ENCODE data around the gene CNTNAP2. TPM values are rescaled to one million over a fixed set of nuclear protein-coding genes. Genes with fewer than 3 reads are reported as not detected.

Gene CNTNAP2
- total RNA-seq, 2 experiments from 2014 or later = not detected

DNA sequence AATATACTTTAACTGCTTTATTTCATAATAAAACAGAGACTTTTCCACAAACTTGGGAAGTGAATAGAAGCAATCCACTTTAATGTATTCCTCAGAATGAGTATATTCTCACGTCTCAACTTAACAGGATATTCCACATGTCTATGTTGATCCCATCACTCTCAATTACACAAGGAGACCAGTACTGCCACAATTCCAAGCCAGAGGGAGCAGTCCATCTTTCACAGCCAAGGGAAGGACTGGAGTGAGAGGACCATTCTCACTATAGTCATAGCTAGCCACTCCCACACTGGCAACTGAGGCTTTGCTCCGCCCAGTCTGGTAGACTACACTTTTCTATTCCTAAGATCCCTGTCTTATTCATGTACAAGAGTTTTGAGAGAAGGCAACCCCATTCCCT, 553.9 kb downstream of the CNTNAP2 start:
- no peaks in the 10 kb centered on the region for H3K4me1 ChIP-seq (ENCODE audit: insufficient read depth, low read length)
- H3K27me3 ChIP-seq (ENCODE audit: control insufficient read depth in 1 of 2, insufficient read depth in 2 of 2, low read length in 2 of 2) = no peaks in the 10 kb centered on the region
- no peak overlapping the region for H3K27ac Mint-ChIP-seq
- no peaks in the 10 kb centered on the region for H3K4me1 Mint-ChIP-seq (ENCODE audit: low read depth)
- no peak overlapping the region for H3K4me3 Mint-ChIP-seq
- CTCF ChIA-PET = no interaction called here
- no peaks in the 10 kb centered on the region for H3K36me3 ChIP-seq (ENCODE audit: insufficient read depth, low read length)
- POLR2A ChIA-PET = no interaction called here
- TF ChIP-seq CTCF (IDR thresholded peaks at IDR 0.05) = no peak
- H3K27ac ChIP-seq (ENCODE audit: low read depth in 1 of 2, low read length in 2 of 2) = no peak overlapping the region
- no peak overlapping the region for H3K4me3 ChIP-seq (ENCODE audit: low read length)
- no peaks in the 10 kb centered on the region for H3K9me3 ChIP-seq (ENCODE audit: control insufficient read depth in 1 of 2, insufficient read depth in 1 of 2, low read length in 2 of 2)
- peaks cover 12% of the 10 kb centered on the region for H3K9me3 Mint-ChIP-seq
- H3K27me3 Mint-ChIP-seq = no peaks in the 10 kb centered on the region
- intact Hi-C loops (cut with DNase I, micrococcal nuclease) = no loop called here
- no peak for DNase-seq
- ATAC-seq (ENCODE audit: poor library complexity) = no peak
- H3K36me3 Mint-ChIP-seq (ENCODE audit: low read depth) = no peaks in the 10 kb centered on the region

DNA sequence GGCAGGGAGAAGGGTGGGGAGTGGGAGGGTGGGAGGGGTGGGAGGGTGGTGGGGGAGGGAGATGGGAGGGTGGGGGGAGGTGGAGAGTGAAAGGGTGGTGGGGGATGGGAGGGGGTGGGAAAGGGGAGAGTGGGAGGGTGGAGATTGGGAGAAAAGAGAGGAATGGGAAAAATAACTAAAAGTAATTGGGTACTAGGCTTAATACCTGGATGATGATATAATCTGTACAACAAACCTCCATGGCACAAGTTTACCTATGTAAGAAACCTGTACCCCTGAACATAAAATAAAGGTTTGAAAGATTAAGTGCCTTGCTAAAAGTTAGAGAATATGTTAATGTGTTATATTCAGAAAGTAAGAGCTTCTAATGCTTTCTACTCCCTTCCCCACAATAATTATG, 564.9 kb downstream of the CNTNAP2 start:
- Mint-ChIP-seq H3K9me3 (peaks cover 2% of the 10 kb centered on the region), H3K4me3 (no peak overlapping the region), H3K27ac (no peak overlapping the region), H3K27me3 (no peaks in the 10 kb centered on the region), H3K4me1 (ENCODE audit: low read depth) (no peaks in the 10 kb centered on the region), H3K36me3 (ENCODE audit: low read depth) (no peaks in the 10 kb centered on the region)
- DNase-seq (no peak), ATAC-seq (ENCODE audit: poor library complexity) (no peak)
- no peaks in the 10 kb centered on the region for H3K27me3 ChIP-seq (ENCODE audit: control insufficient read depth in 1 of 2, insufficient read depth in 2 of 2, low read length in 2 of 2)
- no peaks in the 10 kb centered on the region for H3K4me1 ChIP-seq (ENCODE audit: insufficient read depth, low read length)
- ChIA-PET CTCF (no interaction called here), POLR2A (no interaction called here)
- peaks cover 0 to 8% of the 10 kb centered on the region in 2 experiments for H3K9me3 ChIP-seq (ENCODE audit: control insufficient read depth in 1 of 2, insufficient read depth in 1 of 2, low read length in 2 of 2)
- H3K27ac ChIP-seq (ENCODE audit: low read depth in 1 of 2, low read length in 2 of 2) = no peak overlapping the region
- intact Hi-C loops (cut with DNase I, micrococcal nuclease) = no loop called here
- no peaks in the 10 kb centered on the region for H3K36me3 ChIP-seq (ENCODE audit: insufficient read depth, low read length)
- no peak for TF ChIP-seq CTCF (IDR thresholded peaks at IDR 0.05)
- no peak overlapping the region for H3K4me3 ChIP-seq (ENCODE audit: low read length)

- ChIA-PET POLR2A (no interaction called here), CTCF (no interaction called here)
- H3K27ac ChIP-seq (ENCODE audit: low read depth in 1 of 2, low read length in 2 of 2) = no peak overlapping the region
- intact Hi-C loops (cut with DNase I, micrococcal nuclease) = no loop called here
- no peak overlapping the region for H3K4me3 ChIP-seq (ENCODE audit: low read length)
- no peaks in the 10 kb centered on the region for H3K27me3 ChIP-seq (ENCODE audit: control insufficient read depth in 1 of 2, insufficient read depth in 2 of 2, low read length in 2 of 2)
- peaks cover 0 to 8% of the 10 kb centered on the region in 2 experiments for H3K9me3 ChIP-seq (ENCODE audit: control insufficient read depth in 1 of 2, insufficient read depth in 1 of 2, low read length in 2 of 2)
- H3K4me3 Mint-ChIP-seq = no peak overlapping the region
- H3K4me1 ChIP-seq (ENCODE audit: insufficient read depth, low read length) = no peaks in the 10 kb centered on the region
- TF ChIP-seq CTCF (IDR thresholded peaks at IDR 0.05) = no peak
- no peak overlapping the region for H3K27ac Mint-ChIP-seq
- H3K4me1 Mint-ChIP-seq (ENCODE audit: low read depth) = no peaks in the 10 kb centered on the region
- no peak for ATAC-seq (ENCODE audit: poor library complexity)
- no peaks in the 10 kb centered on the region for H3K36me3 Mint-ChIP-seq (ENCODE audit: low read depth)
- H3K27me3 Mint-ChIP-seq = no peaks in the 10 kb centered on the region
- peaks cover 2% of the 10 kb centered on the region for H3K9me3 Mint-ChIP-seq
- no peak for DNase-seq
- no peaks in the 10 kb centered on the region for H3K36me3 ChIP-seq (ENCODE audit: insufficient read depth, low read length)
These were observed 566.8 kb downstream of the CNTNAP2 start for GRCh38 chr7:146683439-146683838.

Data from CD4-positive, alpha-beta T cell (primary cell).